SU-DHL-6 (cell line): ENCODE results near the gene NUDT4.

ENCODE experiments used
- CTCF ChIP-seq: fragments of 200-600 bp; sonication (generic); IDR thresholded peaks from one replicate; pipeline ENCODE4 v1.5.1; 2017; ENCODE audit warnings: antibody characterized with exemption, mild to moderate bottlenecking, low read length, moderate library complexity; ENCODE audit not compliant: insufficient read depth, poor library complexity, severe bottlenecking
- EZH2phosphoT487 ChIP-seq: fragments of 200-600 bp; sonication (generic), shearing (Covaris generic); conservative IDR thresholded peaks from 2 replicates; pipeline ENCODE4 v1.6.1; 2018; ENCODE audit warnings: mild to moderate bottlenecking, antibody characterized with exemption, low read length, moderate library complexity, mixed read lengths

- no peak for TF ChIP-seq CTCF
- TF ChIP-seq EZH2phosphoT487 = no peak
Measured at GRCh38 chr12:93430280-93430679, 52.6 kb downstream of the NUDT4 start.
